K562 (cell line): Measurements from ENCODE around the gene ADAT2.

ENCODE experiments used
- BDP1 ChIP-seq: IDR thresholded peaks from 3 replicates; pipeline ENCODE4 v1.6.1; 2011; ENCODE audit not compliant: insufficient read length, insufficient read depth
- CHD4 ChIP-seq: fragments of 200-600 bp; sonication (generic); IDR thresholded peaks from 3 replicates; pipeline ENCODE4 v1.6.1; 2012; ENCODE audit warnings: low read depth, mild to moderate bottlenecking, mixed read lengths, low read length, inconsistent platforms; ENCODE audit not compliant: insufficient read depth, insufficient replicate concordance, poor library complexity, severe bottlenecking
- CTCF ChIP-seq, 3 experiments: IDR thresholded peaks in 2 of 3; conservative IDR thresholded peaks in 1 of 3; 2 replicates each; pipeline ENCODE4 v1.5.1; 2011 to 2012; ENCODE audit warnings: low read length in 3 of 3, mild to moderate bottlenecking in 3 of 3, control low read depth in 2 of 3, improper control_type of control experiment in 1 of 3, inconsistent platforms in 1 of 3, low read depth in 1 of 3, mixed read lengths in 1 of 3, moderate library complexity in 1 of 3; ENCODE audit not compliant: insufficient read depth in 2 of 3
- EP400 ChIP-seq: fragments of 450-650 bp; IDR thresholded peaks from 2 replicates; pipeline ENCODE4 v1.6.1; 2017; ENCODE audit warnings: antibody characterized with exemption, mild to moderate bottlenecking, moderate library complexity
- GABPB1 ChIP-seq: sonication (generic); formaldehyde crosslinking; IDR thresholded peaks from 2 replicates; pipeline ENCODE4 v1.8.0; 2022; ENCODE audit warnings: mild to moderate bottlenecking, missing genetic modification reagents
- MNT ChIP-seq, 2 experiments: fragments of 450-650 bp; conservative IDR thresholded peaks; 2 replicates each; pipeline ENCODE4 v1.6.1; 2017; ENCODE audit warnings: mild to moderate bottlenecking in 2 of 2, moderate library complexity in 2 of 2
- PML ChIP-seq: IDR thresholded peaks from 2 replicates; pipeline ENCODE4 v1.6.1; 2012; ENCODE audit warnings: low read length, inconsistent platforms
- RAD51 ChIP-seq: fragments of 450-650 bp; IDR thresholded peaks from 2 replicates; pipeline ENCODE4 v1.7.1; 2016; ENCODE audit warnings: low read depth, mild to moderate bottlenecking, borderline replicate concordance
- SETDB1 ChIP-seq: IDR thresholded peaks from one replicate; pipeline ENCODE4 v1.6.1; 2012; ENCODE audit warnings: low read length, control low read depth, inconsistent platforms
- ZNF239 ChIP-seq: fragments of 250-450 bp; sonication (Bioruptor Pico); IDR thresholded peaks from 2 replicates; pipeline ENCODE4 v1.4.0; 2020; ENCODE audit warnings: mild to moderate bottlenecking
- ZNF431 ChIP-seq: sonication (generic); formaldehyde crosslinking; IDR thresholded peaks from 2 replicates; pipeline ENCODE4 v1.8.0; 2022; ENCODE audit warnings: mild to moderate bottlenecking, missing genetic modification reagents

GRCh38 chr6:143414769-143415168 is 35.7 kb downstream of the ADAT2 start:
- TF ChIP-seq MNT (conservative IDR thresholded peaks at IDR 0.05): no peak
- no peak for TF ChIP-seq CTCF (IDR thresholded peaks at IDR 0.05 in 2 of 3, conservative IDR thresholded peaks at IDR 0.05 in 1 of 3; ENCODE audit: insufficient read depth in 2 of 3, low read depth in 1 of 3, low read length in 3 of 3)
- no peak for TF ChIP-seq GABPB1 (CRISPR knock-in tag)
- no peak for TF ChIP-seq BDP1
- TF ChIP-seq CHD4: no peak
- TF ChIP-seq ZNF239 (CRISPR knock-in tag): no peak
- no peak for TF ChIP-seq PML
- TF ChIP-seq EP400: no peak
- no peak for TF ChIP-seq ZNF431 (CRISPR knock-in tag)
- no peak for TF ChIP-seq RAD51
- TF ChIP-seq SETDB1: no peak
